ENCODE results near the gene SLIT3.

SLIT3 gene

DNA sequence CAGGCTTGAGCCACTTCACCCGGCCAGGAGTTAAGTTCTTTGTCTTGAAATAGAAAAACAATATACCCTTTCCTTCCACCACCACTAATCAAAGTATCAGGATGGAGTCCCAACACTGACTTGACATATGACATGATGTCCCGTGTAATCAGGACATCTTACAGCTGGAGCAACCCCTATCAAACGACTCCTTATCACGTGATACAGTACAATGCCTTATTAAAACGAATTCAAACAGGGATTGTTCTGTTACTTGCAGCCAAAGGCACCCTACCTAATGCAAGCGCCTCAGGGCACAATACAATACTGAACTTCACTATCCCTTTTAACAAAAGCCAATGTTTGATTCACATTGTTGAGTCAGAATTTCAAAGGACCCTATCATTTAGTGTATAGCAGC lies 261.3 kb downstream of the SLIT3 start:
- TF ChIP-seq POLR2A (IDR thresholded peaks at IDR 0.05; ENCODE audit: low read depth, low read length) (no peak), SPI1 (IDR thresholded peaks at IDR 0.05; ENCODE audit: low read depth, low read length) (no peak), POLR2AphosphoS5 (IDR thresholded peaks at IDR 0.05; ENCODE audit: low read depth, low read length) (no peak), PAX5 (IDR thresholded peaks at IDR 0.05; ENCODE audit: insufficient read depth, low read length, severe bottlenecking) (no peak), TAF1 (IDR thresholded peaks at IDR 0.05; ENCODE audit: low read depth, low read length) (no peak), POU2F2 (IDR thresholded peaks at IDR 0.05; ENCODE audit: low read depth, low read length) (no peak)
- FAIRE-seq (no peak), DNase-seq (ENCODE audit: insufficient read length, low spot score) (no peak)

DNA sequence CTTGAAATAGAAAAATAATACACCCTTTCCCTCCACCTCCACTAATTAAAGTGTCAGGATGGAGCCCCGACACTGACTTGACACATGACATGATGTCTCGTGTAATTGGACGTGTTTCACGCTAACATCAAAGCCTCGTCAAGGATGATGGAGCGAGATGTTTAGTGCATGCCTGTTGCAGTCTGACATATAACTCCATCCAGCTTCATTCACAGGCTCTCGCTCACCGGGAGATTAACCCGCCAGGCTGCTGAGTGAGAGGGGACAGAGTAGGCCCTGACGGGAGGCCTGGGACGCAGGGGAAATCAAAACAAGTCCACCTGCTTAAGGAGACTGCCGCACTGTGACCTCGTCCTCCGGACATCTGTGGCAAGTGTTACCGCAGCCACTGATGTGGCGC lies 263.5 kb downstream of the SLIT3 start:
- no peak for DNase-seq (ENCODE audit: insufficient read length, low spot score)
- no peak for TF ChIP-seq PAX5 (IDR thresholded peaks at IDR 0.05; ENCODE audit: insufficient read depth, low read length, severe bottlenecking)
- no peak for TF ChIP-seq POLR2A (IDR thresholded peaks at IDR 0.05; ENCODE audit: low read depth, low read length)
- TF ChIP-seq POU2F2 (IDR thresholded peaks at IDR 0.05; ENCODE audit: low read depth, low read length): no peak
- TF ChIP-seq SPI1 (IDR thresholded peaks at IDR 0.05; ENCODE audit: low read depth, low read length): no peak
- no peak for TF ChIP-seq POLR2AphosphoS5 (IDR thresholded peaks at IDR 0.05; ENCODE audit: low read depth, low read length)
- TF ChIP-seq TAF1 (IDR thresholded peaks at IDR 0.05; ENCODE audit: low read depth, low read length): no peak
- FAIRE-seq: no peak

DNA sequence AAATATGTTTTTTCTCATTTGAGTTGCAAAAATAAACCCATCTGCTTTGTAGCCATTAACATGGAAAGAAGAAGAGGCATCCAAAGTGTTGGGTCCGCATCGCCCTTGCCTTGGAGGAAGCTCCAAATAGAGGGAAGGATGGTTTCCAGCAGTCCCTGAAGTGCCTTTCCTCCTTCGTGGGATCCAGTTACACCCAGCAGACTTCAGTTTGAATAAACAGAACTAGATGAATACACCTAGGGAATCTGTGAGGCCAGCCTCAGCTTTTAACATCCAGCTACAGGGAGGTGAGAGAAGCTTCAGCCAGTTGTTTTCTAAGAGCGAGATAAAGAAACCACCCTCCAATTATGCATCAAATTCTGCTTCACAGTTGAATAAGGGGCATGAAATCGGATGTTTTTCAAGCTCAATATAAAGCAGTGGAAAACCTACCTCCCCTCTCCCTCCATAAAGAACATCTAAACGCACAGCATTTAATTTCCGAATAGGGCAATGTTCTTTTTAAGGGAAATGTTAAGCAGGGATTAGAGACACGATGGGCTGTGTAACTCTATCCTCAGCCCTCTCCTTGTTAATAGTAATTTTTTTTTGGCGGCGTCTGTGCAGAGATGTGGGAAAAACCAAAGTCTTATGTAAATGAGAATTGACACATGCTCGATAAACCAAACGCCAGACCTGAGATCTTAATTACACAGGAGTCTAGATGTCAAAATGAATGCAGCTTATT lies 264.7 kb downstream of the SLIT3 start:
- DNase-seq (ENCODE audit: insufficient read length, low spot score) (no peak), FAIRE-seq (no peak)
- TF ChIP-seq POLR2A (IDR thresholded peaks at IDR 0.05; ENCODE audit: low read depth, low read length) (no peak), SPI1 (IDR thresholded peaks at IDR 0.05; ENCODE audit: low read depth, low read length) (no peak), POU2F2 (IDR thresholded peaks at IDR 0.05; ENCODE audit: low read depth, low read length) (no peak), TAF1 (IDR thresholded peaks at IDR 0.05; ENCODE audit: low read depth, low read length) (no peak), PAX5 (IDR thresholded peaks at IDR 0.05; ENCODE audit: insufficient read depth, low read length, severe bottlenecking) (no peak), POLR2AphosphoS5 (IDR thresholded peaks at IDR 0.05; ENCODE audit: low read depth, low read length) (no peak)

- FAIRE-seq (no peak), DNase-seq (ENCODE audit: insufficient read length, low spot score) (no peak)
- TF ChIP-seq TAF1 (IDR thresholded peaks at IDR 0.05; ENCODE audit: low read depth, low read length): no peak
- no peak for TF ChIP-seq POLR2AphosphoS5 (IDR thresholded peaks at IDR 0.05; ENCODE audit: low read depth, low read length)
- no peak for TF ChIP-seq POU2F2 (IDR thresholded peaks at IDR 0.05; ENCODE audit: low read depth, low read length)
- TF ChIP-seq PAX5 (IDR thresholded peaks at IDR 0.05; ENCODE audit: insufficient read depth, low read length, severe bottlenecking): no peak
- TF ChIP-seq POLR2A (IDR thresholded peaks at IDR 0.05; ENCODE audit: low read depth, low read length): no peak
- TF ChIP-seq SPI1 (IDR thresholded peaks at IDR 0.05; ENCODE audit: low read depth, low read length): no peak
Observed at GRCh38 chr5:169029661-169030274, 271.2 kb downstream of the SLIT3 start.

GRCh38 chr5:169029037-169029436 lies 271.9 kb downstream of the SLIT3 start:
- TF ChIP-seq SPI1 (IDR thresholded peaks at IDR 0.05; ENCODE audit: low read depth, low read length) (no peak), POLR2AphosphoS5 (IDR thresholded peaks at IDR 0.05; ENCODE audit: low read depth, low read length) (no peak), PAX5 (IDR thresholded peaks at IDR 0.05; ENCODE audit: insufficient read depth, low read length, severe bottlenecking) (no peak), TAF1 (IDR thresholded peaks at IDR 0.05; ENCODE audit: low read depth, low read length) (no peak), POU2F2 (IDR thresholded peaks at IDR 0.05; ENCODE audit: low read depth, low read length) (no peak), POLR2A (IDR thresholded peaks at IDR 0.05; ENCODE audit: low read depth, low read length) (no peak)
- FAIRE-seq (no peak), DNase-seq (ENCODE audit: insufficient read length, low spot score) (no peak)

GRCh38 chr5:169027501-169028061 lies 273.4 kb downstream of the SLIT3 start:
- TF ChIP-seq PAX5 (IDR thresholded peaks at IDR 0.05; ENCODE audit: insufficient read depth, low read length, severe bottlenecking): no peak
- FAIRE-seq: no peak
- DNase-seq (ENCODE audit: insufficient read length, low spot score): no peak

GRCh38 chr5:169025491-169025890 lies 275.4 kb downstream of the SLIT3 start:
- no peak for TF ChIP-seq POU2F2 (IDR thresholded peaks at IDR 0.05; ENCODE audit: low read depth, low read length)
- TF ChIP-seq TAF1 (IDR thresholded peaks at IDR 0.05; ENCODE audit: low read depth, low read length): no peak
- no peak for TF ChIP-seq PAX5 (IDR thresholded peaks at IDR 0.05; ENCODE audit: insufficient read depth, low read length, severe bottlenecking)
- TF ChIP-seq SPI1 (IDR thresholded peaks at IDR 0.05; ENCODE audit: low read depth, low read length): no peak
- no peak for TF ChIP-seq POLR2A (IDR thresholded peaks at IDR 0.05; ENCODE audit: low read depth, low read length)
- DNase-seq (ENCODE audit: insufficient read length, low spot score): no peak
- FAIRE-seq: no peak

- FAIRE-seq: no peak
- TF ChIP-seq TAF1 (IDR thresholded peaks at IDR 0.05; ENCODE audit: low read depth, low read length) (no peak), POLR2A (IDR thresholded peaks at IDR 0.05; ENCODE audit: low read depth, low read length) (no peak), PAX5 (IDR thresholded peaks at IDR 0.05; ENCODE audit: insufficient read depth, low read length, severe bottlenecking) (no peak), SPI1 (IDR thresholded peaks at IDR 0.05; ENCODE audit: low read depth, low read length) (no peak), POU2F2 (IDR thresholded peaks at IDR 0.05; ENCODE audit: low read depth, low read length) (no peak), POLR2AphosphoS5 (IDR thresholded peaks at IDR 0.05; ENCODE audit: low read depth, low read length) (no peak)
- DNase-seq (ENCODE audit: insufficient read length, low spot score): no peak
Observed at GRCh38 chr5:169024421-169024820, 276.5 kb downstream of the SLIT3 start.

- no peak for DNase-seq (ENCODE audit: insufficient read length, low spot score)
- TF ChIP-seq POLR2A (IDR thresholded peaks at IDR 0.05; ENCODE audit: low read depth, low read length) (no peak), PAX5 (IDR thresholded peaks at IDR 0.05; ENCODE audit: insufficient read depth, low read length, severe bottlenecking) (no peak), SPI1 (IDR thresholded peaks at IDR 0.05; ENCODE audit: low read depth, low read length) (no peak), POLR2AphosphoS5 (IDR thresholded peaks at IDR 0.05; ENCODE audit: low read depth, low read length) (no peak), TAF1 (IDR thresholded peaks at IDR 0.05; ENCODE audit: low read depth, low read length) (no peak), POU2F2 (IDR thresholded peaks at IDR 0.05; ENCODE audit: low read depth, low read length) (no peak)
- FAIRE-seq: no peak
Observed at GRCh38 chr5:169022718-169023117, 278.2 kb downstream of the SLIT3 start.

Measured in GM12891 (cell line).